MCF 10A (cell line): Measurements from ENCODE around the gene RAMP3. TPM values are rescaled to one million over a fixed set of nuclear protein-coding genes. Genes with fewer than 3 reads are reported as not detected.

ENCODE experiments used
- BruUV-seq: library from RNA; stranded (reverse); fragments of 400-500 nt; replicated peaks from 2 replicates; lab custom pipeline; 2021; lab: Mats Ljungman, UMichigan
- CTCF ChIA-PET: fragments of 300-600 bp; sonication (Branson Sonifier 250); formaldehyde crosslinking; extraction: SDS; loops from one replicate; lab custom pipeline; 2021; ENCODE audit warnings: antibody characterized with exemption, inconsistent platforms; lab: Yijun Ruan, JAX
- POLR2A ChIA-PET: fragments of 300-600, 350-650 bp; sonication (Branson Sonifier 250); formaldehyde crosslinking; extraction: SDS; loops from one replicate; lab custom pipeline; 2020; ENCODE audit warnings: antibody characterized with exemption, inconsistent platforms; lab: Yijun Ruan, JAX
- DNase-seq: peaks from one replicate; pipeline ENCODE4 v3.0.0-alpha.2; 2018; ENCODE audit not compliant: unreplicated experiment
- H3K27ac Mint-ChIP-seq: one replicate; pipeline ENCODE4 v1.8.0; 2022; ENCODE audit warnings: mild to moderate bottlenecking, low read depth, mixed read lengths; ENCODE audit not compliant: unreplicated experiment
- H3K27me3 Mint-ChIP-seq: one replicate; pipeline ENCODE4 v1.8.0; 2022; ENCODE audit warnings: mixed read lengths; ENCODE audit not compliant: insufficient read depth, unreplicated experiment
- H3K36me3 Mint-ChIP-seq: one replicate; pipeline ENCODE4 v1.8.0; 2022; ENCODE audit warnings: mild to moderate bottlenecking, moderate library complexity, mixed read lengths; ENCODE audit not compliant: insufficient read depth, unreplicated experiment
- H3K4me1 Mint-ChIP-seq: one replicate; pipeline ENCODE4 v1.8.0; 2022; ENCODE audit warnings: mixed read lengths; ENCODE audit not compliant: insufficient read depth, unreplicated experiment
- H3K4me3 Mint-ChIP-seq: one replicate; pipeline ENCODE4 v1.8.0; 2022; ENCODE audit warnings: mild to moderate bottlenecking, moderate library complexity, mixed read lengths; ENCODE audit not compliant: unreplicated experiment
- H3K9me3 Mint-ChIP-seq: one replicate; pipeline ENCODE4 v1.8.0; 2022; ENCODE audit warnings: mixed read lengths; ENCODE audit not compliant: unreplicated experiment
- CTCF ChIP-seq: fragments of 200-600 bp; IDR thresholded peaks from one replicate; pipeline ENCODE4 v1.8.0; 2022; ENCODE audit warnings: antibody characterized with exemption, mild to moderate bottlenecking; ENCODE audit not compliant: unreplicated experiment
- intact Hi-C: fragments of 100-400 bp; cut with micrococcal nuclease; formaldehyde crosslinking; loops from 2 replicates; pipeline ENCODE4 v1.14.1; 2022
- total RNA-seq: library from RNA; stranded (reverse); gene quantifications from 2 replicates; pipeline ENCODE4 v1.2.3, GENCODE V29; 2022

RAMP3 gene
- total RNA-seq, 1 experiment from 2014 or later: not detected

DNA sequence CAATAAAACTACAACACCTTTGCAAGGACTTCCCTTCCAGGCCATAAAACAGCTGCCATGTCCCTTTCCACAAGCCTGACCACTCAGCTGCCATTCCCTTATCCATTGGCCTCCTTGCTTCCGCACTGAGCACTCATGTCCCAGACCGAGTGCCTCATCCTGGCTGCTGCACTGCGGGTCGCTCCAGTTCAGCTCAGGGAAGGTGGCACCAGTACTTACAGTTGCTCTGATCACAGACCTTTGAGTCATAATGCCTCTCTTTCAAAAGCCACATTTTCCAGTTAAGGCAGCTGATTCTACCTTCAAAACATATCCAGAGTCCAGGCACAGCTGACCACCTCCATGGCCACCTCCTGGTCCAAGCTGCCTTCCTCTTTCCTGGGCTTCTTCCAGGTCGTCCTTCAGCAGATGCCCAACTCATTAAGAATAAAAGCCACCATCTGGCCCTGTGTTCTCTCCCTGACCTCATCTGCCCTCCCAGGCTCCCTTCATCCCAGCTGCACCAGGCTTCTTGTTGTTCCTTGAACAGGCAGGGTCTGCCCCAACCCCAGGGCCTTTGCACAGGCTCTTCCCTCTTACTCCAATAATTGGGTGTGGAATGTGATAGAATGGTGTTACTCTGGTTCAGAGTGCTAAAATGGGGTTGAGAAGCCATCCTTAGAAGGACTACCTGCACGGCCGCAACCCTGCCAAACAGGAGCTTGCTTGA lies 64.5 kb downstream of the RAMP3 start:
- no peaks in the 10 kb centered on the region for H3K4me1 Mint-ChIP-seq
- POLR2A ChIA-PET: interaction anchor here (1.2 kb wide), 1 partner anchor 110 kb away, joined by 3 read pairs; the partner anchor contains the start of gene TBRG4
- no TSS peak for BruUV-seq
- H3K9me3 Mint-ChIP-seq: no peaks in the 10 kb centered on the region
- H3K27me3 Mint-ChIP-seq: peaks cover 60% of the 10 kb centered on the region
- no peak for DNase-seq
- intact Hi-C loops: no loop called here
- no peak overlapping the region for H3K4me3 Mint-ChIP-seq
- no peak overlapping the region for H3K27ac Mint-ChIP-seq
- CTCF ChIA-PET: interaction anchor here (2.0 kb wide), 1 partner anchor 38 kb away, joined by 7 read pairs; no protein-coding TSS in a partner anchor
- no peaks in the 10 kb centered on the region for H3K36me3 Mint-ChIP-seq
- no peak for TF ChIP-seq CTCF

GRCh38 chr7:45223078-45223477 lies 65.5 kb downstream of the RAMP3 start:
- intact Hi-C loops: no loop called here
- Mint-ChIP-seq H3K4me3 (no peak overlapping the region), H3K9me3 (no peaks in the 10 kb centered on the region), H3K27me3 (peaks cover 65% of the 10 kb centered on the region), H3K27ac (no peak overlapping the region), H3K4me1 (no peaks in the 10 kb centered on the region), H3K36me3 (no peaks in the 10 kb centered on the region)
- BruUV-seq: no TSS peak
- ChIA-PET CTCF (no interaction called here), POLR2A (no interaction called here)
- no peak for DNase-seq
- no peak for TF ChIP-seq CTCF

DNA sequence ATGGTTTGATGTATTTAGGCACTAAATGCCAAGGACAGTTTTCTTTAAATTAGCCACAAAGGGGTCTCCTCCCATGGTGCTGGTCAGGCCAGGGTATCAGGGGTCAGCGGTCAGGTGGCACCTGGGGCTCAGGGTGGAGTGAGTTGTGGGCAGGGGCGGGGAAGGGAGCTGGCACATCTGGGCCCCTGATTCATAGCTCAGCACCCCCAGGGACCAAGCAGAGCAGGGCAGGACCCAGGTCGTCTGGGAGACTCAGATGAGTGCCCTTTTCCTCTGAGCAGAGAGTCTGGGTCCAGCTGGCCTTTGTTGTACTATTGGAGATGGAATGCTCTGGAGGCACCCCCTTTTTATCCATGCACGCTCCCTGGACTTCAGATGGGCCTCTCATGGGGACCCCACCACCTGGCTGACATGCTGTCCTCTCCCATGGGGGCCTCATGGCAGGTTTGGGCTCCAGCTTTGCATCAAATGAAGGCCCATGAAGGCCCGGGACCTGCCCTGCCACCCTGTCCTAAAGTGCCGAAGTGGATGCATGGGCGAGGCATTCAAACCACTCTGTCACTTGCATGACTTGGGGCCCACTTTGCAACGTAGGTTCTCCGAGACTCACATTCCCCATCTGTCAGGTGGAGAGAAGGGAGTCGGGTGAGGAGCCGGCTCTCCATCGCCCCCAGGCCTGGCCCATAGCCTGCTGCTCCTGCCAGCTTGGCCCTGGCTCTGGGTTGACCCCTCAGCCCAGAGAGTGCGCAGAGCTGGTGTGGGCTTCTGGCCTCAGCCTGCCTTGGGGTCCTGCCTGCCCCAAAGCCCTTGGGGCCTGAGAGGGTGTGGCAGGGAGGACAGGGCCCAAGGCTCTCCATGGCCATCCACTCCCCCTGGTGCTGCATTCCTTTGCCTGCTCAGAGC lies 66.4 kb downstream of the RAMP3 start:
- ChIA-PET POLR2A (interaction anchor here (0.6 kb wide), 1 partner anchor 1171 kb away, joined by 3 read pairs; no protein-coding TSS in a partner anchor), CTCF (interaction anchor here (0.6 kb wide), 1 partner anchor 554 kb away, joined by 3 read pairs; no protein-coding TSS in a partner anchor)
- intact Hi-C loops: no loop called here
- DNase-seq: no peak
- no peak for TF ChIP-seq CTCF
- Mint-ChIP-seq H3K27me3 (peaks cover 73% of the 10 kb centered on the region), H3K4me1 (no peaks in the 10 kb centered on the region), H3K36me3 (no peaks in the 10 kb centered on the region), H3K27ac (no peak overlapping the region), H3K9me3 (no peaks in the 10 kb centered on the region), H3K4me3 (no peak overlapping the region)
- BruUV-seq: no TSS peak

GRCh38 chr7:45224832-45225231 lies 67.2 kb downstream of the RAMP3 start:
- no peak for TF ChIP-seq CTCF
- ChIA-PET CTCF (interaction anchor here (0.6 kb wide), 1 partner anchor 555 kb away, joined by 3 read pairs; no protein-coding TSS in a partner anchor), POLR2A (no interaction called here)
- Mint-ChIP-seq H3K4me3 (no peak overlapping the region), H3K36me3 (no peaks in the 10 kb centered on the region), H3K4me1 (no peaks in the 10 kb centered on the region), H3K27ac (no peak overlapping the region), H3K9me3 (no peaks in the 10 kb centered on the region), H3K27me3 (peaks cover 73% of the 10 kb centered on the region)
- no TSS peak for BruUV-seq
- intact Hi-C loops: no loop called here
- no peak for DNase-seq
